Trophoblast cell (in vitro differentiated cells and primary cell): ENCODE measurements around the gene TAOK3.
"Not testable (repeated sequence)": the region's sequence is repeated elsewhere in the genome, so short reads cannot be mapped to it uniquely, and the experiment has no call there.

Source experiments
- DNase-seq, 2 donors: peaks; one replicate each; pipeline ENCODE4 v3.0.0-alpha.2; 2016
- H2AFZ ChIP-seq: 2 replicates; pipeline ENCODE4 v1.6.1; 2013; ENCODE audit warnings: low read length, moderate library complexity, mild to moderate bottlenecking; ENCODE audit not compliant: insufficient read depth, poor library complexity
- H2AK5ac ChIP-seq: 2 replicates; pipeline ENCODE4 v1.6.1; 2013; ENCODE audit warnings: mild to moderate bottlenecking, low read length
- H2BK120ac ChIP-seq: 2 replicates; pipeline ENCODE4 v1.6.1; 2013; ENCODE audit warnings: low read length, mild to moderate bottlenecking, moderate library complexity; ENCODE audit not compliant: insufficient read depth, poor library complexity
- H2BK12ac ChIP-seq: 2 replicates; pipeline ENCODE4 v1.6.1; 2013; ENCODE audit warnings: mild to moderate bottlenecking, low read length, moderate library complexity
- H2BK5ac ChIP-seq: 2 replicates; pipeline ENCODE4 v1.6.1; 2013; ENCODE audit warnings: low read length, low read depth, moderate library complexity, mild to moderate bottlenecking; ENCODE audit not compliant: poor library complexity
- H3K14ac ChIP-seq: 2 replicates; pipeline ENCODE4 v1.6.1; 2013; ENCODE audit warnings: mild to moderate bottlenecking, low read length
- H3K18ac ChIP-seq: 2 replicates; pipeline ENCODE4 v1.6.1; 2013; ENCODE audit warnings: mild to moderate bottlenecking, low read length
- H3K23ac ChIP-seq: 2 replicates; pipeline ENCODE4 v1.6.1; 2013; ENCODE audit warnings: low read length
- H3K27ac ChIP-seq: 2 replicates; pipeline ENCODE4 v1.5.1; 2013; ENCODE audit warnings: low read depth, mild to moderate bottlenecking, inconsistent platforms, low read length, moderate library complexity
- H3K27me3 ChIP-seq: 2 replicates; pipeline ENCODE4 v1.6.1; 2013; ENCODE audit warnings: inconsistent platforms, mild to moderate bottlenecking, low read length, moderate library complexity; ENCODE audit not compliant: insufficient read depth
- H3K36me3 ChIP-seq, 2 experiments: 1 replicate in 1 of 2; 2 replicates in 1 of 2; pipeline ENCODE4 v1.6.1; 2013; ENCODE audit warnings: low read length in 2 of 2, mild to moderate bottlenecking in 2 of 2, moderate library complexity in 1 of 2; ENCODE audit not compliant: insufficient read depth in 2 of 2, control insufficient read depth in 1 of 2
- H3K4ac ChIP-seq: 2 replicates; pipeline ENCODE4 v1.6.1; 2013; ENCODE audit warnings: low read depth, mild to moderate bottlenecking, low read length, moderate library complexity
- H3K4me1 ChIP-seq, 2 experiments: 1 replicate in 1 of 2; 2 replicates in 1 of 2; pipeline ENCODE4 v1.6.1; 2013; ENCODE audit warnings: low read length in 2 of 2, mild to moderate bottlenecking in 2 of 2, moderate library complexity in 1 of 2; ENCODE audit not compliant: insufficient read depth in 2 of 2, control insufficient read depth in 1 of 2
- H3K4me2 ChIP-seq: 2 replicates; pipeline ENCODE4 v1.6.1; 2013; ENCODE audit warnings: inconsistent platforms, mild to moderate bottlenecking, low read length, moderate library complexity
- H3K4me3 ChIP-seq: 2 replicates; pipeline ENCODE4 v1.5.1; 2013; ENCODE audit warnings: mild to moderate bottlenecking, low read depth, low read length, inconsistent platforms
- H3K79me1 ChIP-seq: one replicate; pipeline ENCODE4 v1.6.1; 2013; ENCODE audit warnings: low read length
- H3K79me2 ChIP-seq: 2 replicates; pipeline ENCODE4 v1.6.1; 2013; ENCODE audit warnings: low read length, mild to moderate bottlenecking; ENCODE audit not compliant: control insufficient read depth, insufficient read depth, poor library complexity
- H3K9ac ChIP-seq: 2 replicates; pipeline ENCODE4 v1.6.1; 2013; ENCODE audit warnings: mild to moderate bottlenecking, low read length
- H3K9me3 ChIP-seq: 2 replicates; pipeline ENCODE4 v1.6.1; 2013; ENCODE audit warnings: low read depth, mild to moderate bottlenecking, control low read depth, inconsistent platforms, low read length; ENCODE audit not compliant: insufficient read depth
- H4K12ac ChIP-seq: 2 replicates; pipeline ENCODE4 v1.6.1; 2013; ENCODE audit warnings: low read depth, mild to moderate bottlenecking, low read length, moderate library complexity
- H4K8ac ChIP-seq: 2 replicates; pipeline ENCODE4 v1.6.1; 2013; ENCODE audit warnings: low read depth, mild to moderate bottlenecking, low read length, moderate library complexity
- H4K91ac ChIP-seq: one replicate; pipeline ENCODE4 v1.6.1; 2013; ENCODE audit warnings: low read depth, mild to moderate bottlenecking, low read length, moderate library complexity
- WGBS: extraction: QIAGEN DNeasy Blood & Tissue Kit; methylation state at CpG from one replicate; pipeline ENCODE4 v1.1.7; 2013; ENCODE audit warnings: missing lambda C conversion rate; ENCODE audit not compliant: insufficient read length, insufficient coverage; ENCODE audit errors: extremely low coverage; 5-methylcytosine and 5-hydroxymethylcytosine counted together

Gene TAOK3

DNA sequence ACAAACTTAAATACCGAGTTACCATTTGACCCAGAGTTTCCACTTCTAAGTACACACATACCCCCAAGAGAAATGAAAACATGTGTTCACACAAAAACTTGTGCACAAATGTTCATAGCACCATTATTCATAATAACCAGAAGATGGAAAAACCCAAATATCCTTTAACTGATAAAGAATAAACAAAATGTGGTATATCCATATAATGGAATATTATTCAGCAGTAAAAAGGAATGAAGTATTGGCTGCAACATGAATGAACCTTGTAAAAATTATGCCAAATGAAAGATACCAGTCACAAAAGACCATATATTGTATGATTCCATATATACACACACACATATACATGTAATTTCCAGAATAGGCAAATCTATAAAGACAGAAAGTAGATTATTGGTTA lies 116.4 kb downstream of the TAOK3 start:
- Histone ChIP-seq H2BK120ac (no peak overlapping the region), H2BK12ac (no peak overlapping the region), H3K4ac (no peak overlapping the region), H3K79me2 (no peaks in the 10 kb centered on the region), H2AFZ (no peak overlapping the region), H3K14ac (no peak overlapping the region), H2BK5ac (no peak overlapping the region), H4K12ac (no peak overlapping the region), H3K9ac (no peak overlapping the region), H4K8ac (no peak overlapping the region), H3K4me3 (no peak overlapping the region), H3K9me3 (no peaks in the 10 kb centered on the region), H2AK5ac (no peak overlapping the region), H3K79me1 (no peaks in the 10 kb centered on the region), H3K23ac (no peak overlapping the region), H3K27me3 (no peaks in the 10 kb centered on the region), H4K91ac (no peak overlapping the region), H3K4me1 (no peaks in the 10 kb centered on the region), H3K27ac (no peak overlapping the region), H3K4me2 (no peak overlapping the region), H3K36me3 (no peaks in the 10 kb centered on the region), H3K18ac (no peak overlapping the region)
- no CpG with 5 or more reads among the region's 1 CpG for WGBS
- DNase-seq = no peak

DNA sequence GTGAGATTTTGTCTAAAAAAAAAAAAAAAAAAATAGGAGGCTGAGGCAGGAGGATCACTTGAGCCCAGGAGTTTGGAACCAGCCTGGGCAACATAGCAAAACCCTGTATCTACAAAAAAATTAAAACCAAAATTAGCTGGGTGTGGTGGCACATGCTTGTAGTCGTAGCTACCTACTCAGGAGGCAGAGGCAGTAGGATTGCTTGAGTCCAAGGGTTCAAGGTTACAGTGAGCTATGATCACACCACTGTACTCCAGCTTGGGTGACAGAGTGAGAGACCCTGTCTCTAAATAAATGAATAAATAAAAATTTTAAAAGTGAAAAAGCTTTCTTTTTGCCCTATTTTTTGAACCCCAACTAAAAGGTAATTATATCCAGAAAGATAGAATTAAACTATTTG lies 123.2 kb downstream of the TAOK3 start:
- Histone ChIP-seq H2AK5ac (no peak overlapping the region), H4K8ac (no peak overlapping the region), H3K4ac (no peak overlapping the region), H2BK5ac (no peak overlapping the region), H3K27ac (no peak overlapping the region), H3K4me3 (no peak overlapping the region), H4K12ac (no peak overlapping the region), H2AFZ (no peak overlapping the region), H3K9ac (no peak overlapping the region), H3K79me1 (no peaks in the 10 kb centered on the region), H3K4me1 (no peaks in the 10 kb centered on the region), H3K27me3 (no peaks in the 10 kb centered on the region), H2BK120ac (no peak overlapping the region), H3K9me3 (no peaks in the 10 kb centered on the region), H3K18ac (no peak overlapping the region), H2BK12ac (no peak overlapping the region), H3K36me3 (no peaks in the 10 kb centered on the region), H3K79me2 (no peaks in the 10 kb centered on the region), H3K4me2 (no peak overlapping the region), H3K14ac (no peak overlapping the region), H3K23ac (no peak overlapping the region), H4K91ac (no peak overlapping the region)
- no peak for DNase-seq
- no CpG with 5 or more reads among the region's 1 CpG for WGBS

DNA sequence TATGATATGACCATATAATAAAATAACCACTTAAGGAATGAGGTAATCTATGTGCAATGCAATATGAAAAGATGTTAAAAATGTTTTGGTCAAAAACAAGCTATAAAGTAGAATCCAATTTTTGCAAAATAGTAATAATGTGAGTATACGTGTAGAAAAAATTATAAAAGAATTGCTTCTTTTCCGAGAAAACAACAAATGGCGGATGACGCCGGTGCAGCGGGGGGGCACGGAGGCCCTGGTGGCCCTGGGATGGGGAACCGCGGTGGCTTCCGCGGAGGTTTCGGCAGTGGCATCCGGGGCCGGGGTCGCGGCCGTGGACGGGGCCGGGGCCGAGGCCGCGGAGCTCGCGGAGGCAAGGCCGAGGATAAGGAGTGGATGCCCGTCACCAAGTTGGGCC lies 126.8 kb downstream of the TAOK3 start:
- H3K79me1 ChIP-seq, H3K4me1 ChIP-seq, H3K36me3 ChIP-seq, H3K4me3 ChIP-seq, H3K9me3 ChIP-seq, H3K4ac ChIP-seq, H4K12ac ChIP-seq, DNase-seq, H4K8ac ChIP-seq, H2BK12ac ChIP-seq, H3K4me2 ChIP-seq, H2BK5ac ChIP-seq, H2BK120ac ChIP-seq, H3K79me2 ChIP-seq, H3K23ac ChIP-seq, H2AFZ ChIP-seq, H3K27ac ChIP-seq, H3K9ac ChIP-seq, H3K27me3 ChIP-seq, H2AK5ac ChIP-seq, H3K14ac ChIP-seq, H4K91ac ChIP-seq, H3K18ac ChIP-seq: not testable (repeated sequence)
- WGBS = 100% methylated on average over 2 of the region's 26 CpGs

DNA sequence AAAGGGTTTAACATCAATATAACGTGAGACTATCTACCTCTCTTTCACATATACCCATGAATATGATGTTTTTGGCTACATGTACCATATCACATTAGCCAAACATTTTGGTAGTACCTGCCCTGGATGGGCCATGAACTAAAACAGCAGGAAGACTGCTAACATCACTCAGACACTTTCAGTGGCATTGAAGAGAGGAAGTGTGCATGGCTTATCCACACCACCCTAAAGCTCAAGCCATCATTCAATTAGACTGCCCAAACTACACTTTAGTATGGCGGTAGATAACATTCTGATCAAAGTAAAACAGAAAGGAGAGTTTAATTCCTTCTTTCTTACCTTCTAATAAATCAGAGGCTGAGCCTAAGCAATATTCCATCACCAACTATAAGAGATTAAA lies 133.8 kb downstream of the TAOK3 start:
- Histone ChIP-seq H3K27ac (no peak overlapping the region), H2BK120ac (no peak overlapping the region), H4K8ac (no peak overlapping the region), H3K4me2 (no peak overlapping the region), H4K12ac (no peak overlapping the region), H3K79me1 (no peaks in the 10 kb centered on the region), H3K23ac (no peak overlapping the region), H4K91ac (no peak overlapping the region), H2AFZ (no peak overlapping the region), H3K4me1 (peaks cover 0 to 2% of the 10 kb centered on the region in 2 experiments), H3K14ac (no peak overlapping the region), H2AK5ac (no peak overlapping the region), H3K9ac (no peak overlapping the region), H3K9me3 (no peaks in the 10 kb centered on the region), H2BK12ac (no peak overlapping the region), H3K27me3 (no peaks in the 10 kb centered on the region), H3K4ac (no peak overlapping the region), H2BK5ac (no peak overlapping the region), H3K36me3 (no peaks in the 10 kb centered on the region), H3K4me3 (no peak overlapping the region), H3K18ac (no peak overlapping the region), H3K79me2 (no peaks in the 10 kb centered on the region)
- WGBS = no CpG with 5 or more reads among the region's 2 CpGs
- DNase-seq = no peak
